ENCODE measurements around the gene ABCB6. TPM values are rescaled to one million over a fixed set of nuclear protein-coding genes. Genes with fewer than 3 reads are reported as not detected.

Gene ABCB6
- total and polyA plus RNA-seq, 2 of the 8 experiments (the other 6 are each of a cell fraction or from before 2014, with no cell fraction given) = 44.9 to 50.6 TPM

GRCh38 chr2:219214786-219215185 lies 4.0 kb downstream of the ABCB6 start:
- Histone ChIP-seq H2AK5ac (ENCODE audit: low read depth, low read length) (no peak overlapping the region), H3K4ac (replicated peaks; ENCODE audit: insufficient read length, low read depth, low read length) (no peak overlapping the region), H3K9ac (replicated peaks in 1 of 4; ENCODE audit: extremely low read depth in 1 of 4, low read depth in 3 of 4, low read length in 3 of 4) (no peak overlapping the region), H3K79me1 (ENCODE audit: low read depth, low read length) (no peaks in the 10 kb centered on the region), H3K27me3 (replicated peaks in 1 of 4; ENCODE audit: control insufficient read depth in 3 of 4, extremely low read depth in 1 of 4, insufficient read depth in 3 of 4, low read length in 3 of 4) (no peaks in the 10 kb centered on the region; a peak in 1 of 7 replicates), H4K5ac (ENCODE audit: insufficient read length, low read depth, low read length) (no peak overlapping the region), H4K8ac (ENCODE audit: extremely low read depth, insufficient read depth, low read length) (no peak overlapping the region), H3K23me2 (ENCODE audit: low read depth, low read length) (peaks cover 14% of the 10 kb centered on the region), H3K14ac (ENCODE audit: insufficient read length) (no peak overlapping the region), H3K4me1 (replicated peaks in 1 of 4; ENCODE audit: control insufficient read depth in 3 of 4, insufficient read depth in 4 of 4, low read length in 3 of 4) (peaks cover 0 to 11% (median 6%) of the 10 kb centered on the region in 4 experiments; a peak in 3 of 7 replicates), H3K36me3 (ENCODE audit: control insufficient read depth in 2 of 4, insufficient read depth in 4 of 4, low read length in 3 of 4) (peaks cover 14 to 51% (median 29%) of the 10 kb centered on the region in 4 experiments), H2BK20ac (ENCODE audit: low read length) (no peak overlapping the region), H2BK12ac (ENCODE audit: low read depth, low read length) (no peak overlapping the region), H3K9me3 (ENCODE audit: insufficient read depth in 2 of 2, low read depth in 1 of 2, low read length in 1 of 2) (no peaks in the 10 kb centered on the region), H3K56ac (replicated peaks; ENCODE audit: insufficient read length, low read depth, low read length) (no peak overlapping the region), H2BK15ac (ENCODE audit: low read length) (no peak overlapping the region), H3K4me3 (ENCODE audit: extremely low read depth in 1 of 4, insufficient read depth in 2 of 4, low read depth in 3 of 4, low read length in 4 of 4) (no peak overlapping the region), H3K79me2 (ENCODE audit: control insufficient read depth in 1 of 2, insufficient read depth in 2 of 2, low read length in 2 of 2) (no peaks in the 10 kb centered on the region), H3K27ac (ENCODE audit: low read depth, low read length) (no peak overlapping the region), H3K23ac (ENCODE audit: insufficient read length) (no peak overlapping the region), H4K91ac (replicated peaks; ENCODE audit: insufficient read length, low read length) (no peak overlapping the region), H3K18ac (ENCODE audit: extremely low read depth, low read length) (no peak overlapping the region), H4K20me1 (replicated peaks in 1 of 2; ENCODE audit: control insufficient read depth in 1 of 2, insufficient read depth in 2 of 2, low read length in 2 of 2) (peaks cover 0 to 2% of the 10 kb centered on the region in 2 experiments), H2BK5ac (ENCODE audit: low read depth, low read length) (no peak overlapping the region), H2AFZ (ENCODE audit: low read length) (no peak overlapping the region), H3K4me2 (ENCODE audit: insufficient read depth in 1 of 2, low read depth in 2 of 2, low read length in 2 of 2) (no peak overlapping the region), H2BK120ac (replicated peaks; ENCODE audit: low read depth, low read length) (no peak overlapping the region)
- no peak for DNase-seq (ENCODE audit: low read depth in 1 of 2, low spot score in 2 of 2)
- WGBS, 2 experiments (ENCODE audit: extremely low coverage in 1 of 2, insufficient coverage in 1 of 2, insufficient read length in 1 of 2, insufficient replicate concordance in 2 of 2, low coverage in 1 of 2, low lambda C conversion rate in 2 of 2, missing lambda C conversion rate in 1 of 2) = 93% methylated on average over 6 of the region's 6 CpGs; no CpG with 5 or more reads in 1 of the 2 experiments
- ChIA-PET CTCF (ENCODE audit: partially characterized antibody) (interaction anchor here (0.8 to 1.8 kb wide), 2 partner anchors 30 to 34 kb away, joined by 3 to 4 read pairs; no protein-coding TSS in a partner anchor), POLR2A (ENCODE audit: partially characterized antibody) (interaction anchor here (1.1 to 14.0 kb wide), 2 partner anchors 11 to 33 kb away, joined by 4 to 190 read pairs; partner anchors contain the start of genes GLB1L, STK16, TUBA4A and TUBA4B)
- FAIRE-seq = no peak
- no peak for TF ChIP-seq CREB1 (IDR thresholded peaks at IDR 0.05)
- TF ChIP-seq, protein P1, sequence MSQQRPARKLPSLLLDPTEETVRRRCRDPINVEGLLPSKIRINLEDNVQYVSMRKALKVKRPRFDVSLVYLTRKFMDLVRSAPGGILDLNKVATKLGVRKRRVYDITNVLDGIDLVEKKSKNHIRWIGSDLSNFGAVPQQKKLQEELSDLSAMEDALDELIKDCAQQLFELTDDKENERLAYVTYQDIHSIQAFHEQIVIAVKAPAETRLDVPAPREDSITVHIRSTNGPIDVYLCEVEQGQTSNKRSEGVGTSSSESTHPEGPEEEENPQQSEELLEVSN (IDR thresholded peaks at IDR 0.05) = no peak
- TF ChIP-seq EGR1 (IDR thresholded peaks at IDR 0.05; ENCODE audit: borderline replicate concordance, low read depth, low read length) = no peak
- no peak for TF ChIP-seq JUN (IDR thresholded peaks at IDR 0.05; ENCODE audit: low read depth, low read length)
- TF ChIP-seq CHD2 (IDR thresholded peaks at IDR 0.05; ENCODE audit: low read length) = no peak
- TF ChIP-seq EZH2 (IDR thresholded peaks at IDR 0.05; ENCODE audit: low read depth, low read length, severe bottlenecking) = no peak
- TF ChIP-seq SP2 (IDR thresholded peaks at IDR 0.05; ENCODE audit: low read length) = no peak
- TF ChIP-seq SIN3A (conservative IDR thresholded peaks at IDR 0.05 in 1 of 2, IDR thresholded peaks at IDR 0.05 in 1 of 2; ENCODE audit: low read depth in 1 of 2, low read length in 2 of 2) = no peak
- TF ChIP-seq TEAD4 (IDR thresholded peaks at IDR 0.05; ENCODE audit: low read depth, low read length) = no peak
- no peak for TF ChIP-seq ASH2L (IDR thresholded peaks at IDR 0.05; ENCODE audit: low read length)
- no peak for TF ChIP-seq FOSL1 (IDR thresholded peaks at IDR 0.05; ENCODE audit: insufficient read depth, low read depth, low read length)
- TF ChIP-seq MAX (IDR thresholded peaks at IDR 0.05) = no peak
- no peak for TF ChIP-seq SAP30 (IDR thresholded peaks at IDR 0.05; ENCODE audit: insufficient read depth, insufficient replicate concordance, low read length)
- no peak for TF ChIP-seq POLR2A (IDR thresholded peaks at IDR 0.05; ENCODE audit: control extremely low read depth in 1 of 2, low read depth in 2 of 2, low read length in 2 of 2)

Data from H1 (cell line).